Heart left ventricle (tissue), 16 donors: ENCODE measurements around the gene ANKRD34C. TPM values are rescaled to one million over a fixed set of nuclear protein-coding genes. Genes with fewer than 3 reads are reported as not detected.

Experiments
- ATAC-seq, 4 donors: fragments of 200-7000 bp; cut with Tn5 transposase; one replicate each; pipeline ENCODE4 v1.9.1; 2020 to 2022; ENCODE audit warnings: moderate library complexity in 4 of 4, mild to moderate bottlenecking in 3 of 4, moderate number of reproducible peaks in 1 of 4
- DNase-seq, 5 donors: peaks; one replicate each; pipeline ENCODE4 v3.0.0-alpha.2; 2020
- H3K27ac ChIP-seq, 12 donors: fragments of 200-600 bp; sonication (generic) in 4 of 12; one replicate each; pipeline versions ENCODE4 v1.5.0 to v1.8.0; 2016 to 2022; ENCODE audit warnings: mild to moderate bottlenecking in 2 of 12
- H3K27me3 ChIP-seq, 9 donors: fragments of 200-600 bp; sonication (generic) in 2 of 9; one replicate each; pipeline versions ENCODE4 v1.5.1 to v1.8.0; 2016 to 2022; ENCODE audit warnings: mild to moderate bottlenecking in 3 of 9
- H3K36me3 ChIP-seq, 9 donors: fragments of 200-600 bp; sonication (generic) in 2 of 9; one replicate each; pipeline versions ENCODE4 v1.5.0 to v1.8.0; 2018 to 2022; ENCODE audit warnings: mild to moderate bottlenecking in 2 of 9
- H3K4me1 ChIP-seq, 12 donors: fragments of 200-600 bp; sonication (generic) in 4 of 12; one replicate each; pipeline versions ENCODE4 v1.5.0 to v1.8.0; 2016 to 2022; ENCODE audit warnings: mild to moderate bottlenecking in 3 of 12
- H3K4me3 ChIP-seq, 12 donors: fragments of 200-600 bp; sonication (generic) in 4 of 12; one replicate each; pipeline versions ENCODE4 v1.5.0 to v1.8.0; 2017 to 2022; ENCODE audit warnings: mild to moderate bottlenecking in 9 of 12, moderate library complexity in 4 of 12
- H3K9me3 ChIP-seq, 12 donors: fragments of 200-600 bp; sonication (generic) in 4 of 12; one replicate each; pipeline versions ENCODE4 v1.5.0 to v1.8.0; 2016 to 2022; ENCODE audit warnings: mild to moderate bottlenecking in 1 of 12
- CTCF ChIP-seq, 12 donors: fragments of 200-600 bp; sonication (generic) in 4 of 12; IDR thresholded peaks; one replicate each; pipeline versions ENCODE4 v1.5.0 to v1.8.0; 2018 to 2022; ENCODE audit warnings: antibody characterized with exemption in 12 of 12, mild to moderate bottlenecking in 5 of 12
- POLR2A ChIP-seq, 2 donors: fragments of 450-650 bp; IDR thresholded peaks; one replicate each; pipeline ENCODE4 v1.6.1; 2017; ENCODE audit warnings: antibody characterized with exemption in 2 of 2, mild to moderate bottlenecking in 2 of 2, moderate library complexity in 2 of 2
- WGBS, 4 donors: extraction: QIAGEN DNeasy Blood & Tissue Kit in 2 of 4; methylation state at CpG; one replicate each; pipeline versions ENCODE4 v1.1.5 to v1.1.7; 2013 to 2018; 5-methylcytosine and 5-hydroxymethylcytosine counted together
- intact Hi-C, 10 donors: fragments of 100-400 bp; cut with DNase I; formaldehyde crosslinking; loops; one replicate each; pipeline versions ENCODE4 v1.11.1 to v1.14.2; 2022
- polyA plus RNA-seq, 2 donors: library from polyadenylated mRNA; stranded (reverse); fragments of 200-250 nt; gene quantifications; one replicate each; pipeline ENCODE4 v1.2.3, GENCODE V29; 2013
- total RNA-seq, 9 donors: library from RNA; depleted of rRNA in 2 of 9; stranded (reverse); fragments of >200 nt in 2 of 9; fragmentation: NEBNext Ultra II Directional in 3 of 9; extraction: Animal tissue kit (Norgen Biotek cat#: 25700) in 3 of 9; gene quantifications; one replicate each; pipeline versions ENCODE4 v1.1.0 to v1.2.4, GENCODE V29; 2016 to 2023
- donor health status: ischemic (EF 13 %, LVEDD 7.1; RV severe dilation, severe dysfunction).
- donor health status: healthy with polysubstance abuse.
- donor health status: DM: no; HTN: yes; CAD: no.
- donor health status: DM: no; HTN: no; CAD: no.
- donor health status: ischemic (EF 25% LVEDD 6.9; RV normal size, moderate dysfunction).
- donor health status: ischemic (EF 25% LVEDD 5.7; RV mildly dilated, moderate dysfunction).
- donor health status: healthy.
- donor health status: DM: yes; HTN: yes; CAD: no.
- donor health status: ischemic (EF 35%, LVEDD 5.7; RV mildly dilated, moderate dysfunction).
- donor health status: nonischemic (EF 11% LVEDD 7.7; RV severe dilation, severe dysfunction).
- donor health status: DM: yes; HTN: yes; CAD: no.
- donor health status: PGD.
- donor health status: ischemic (EF 29% LVEDD 5.4; RV normal size, mild dysfunction).
- donor health status: nonischemic (EF 23%, LVEDD 6.1; RV moderate dilation, normal function).

ANKRD34C gene
- total and polyA plus RNA-seq, 11 donors: 0.09 to 2.0 (median 0.45) TPM; not detected in 1

- peaks cover 0 to 21% (median 2%) of the 10 kb centered on the region in 12 donors for H3K4me1 ChIP-seq
- H3K9me3 ChIP-seq: no peaks in the 10 kb centered on the region
- TF ChIP-seq CTCF (IDR thresholded peaks at IDR 0.05): no peak
- no peak for TF ChIP-seq POLR2A (IDR thresholded peaks at IDR 0.05)
- 69 to 83% (median 80%) methylated on average over 5 of the region's 5 CpGs for WGBS, 4 donors
- H3K27ac ChIP-seq: no peak overlapping the region
- ATAC-seq: no peak
- no peak overlapping the region for H3K4me3 ChIP-seq
- intact Hi-C loops: no loop called here
- H3K27me3 ChIP-seq: no peaks in the 10 kb centered on the region
- no peaks in the 10 kb centered on the region for H3K36me3 ChIP-seq
- DNase-seq: no peak
These were observed 37.6 kb upstream of the ANKRD34C start for GRCh38 chr15:79244876-79245275.

GRCh38 chr15:79248183-79248582 lies 34.3 kb upstream of the ANKRD34C start:
- no peaks in the 10 kb centered on the region for H3K27me3 ChIP-seq

GRCh38 chr15:79257454-79257853 lies 25.1 kb upstream of the ANKRD34C start:
- Histone ChIP-seq H3K27me3 (peaks cover 0 to 8% (median 0%) of the 10 kb centered on the region in 9 donors), H3K4me1 (no peaks in the 10 kb centered on the region), H3K27ac (no peak overlapping the region), H3K36me3 (no peaks in the 10 kb centered on the region), H3K9me3 (no peaks in the 10 kb centered on the region), H3K4me3 (no peak overlapping the region)
- TF ChIP-seq POLR2A (IDR thresholded peaks at IDR 0.05) (no peak), CTCF (IDR thresholded peaks at IDR 0.05) (no peak)
- 71 to 83% (median 81%) methylated on average over 8 of the region's 8 CpGs for WGBS, 4 donors
- ATAC-seq: no peak
- DNase-seq: no peak
- intact Hi-C loops: no loop called here

More at GRCh38 chr15:79248183-79248582, 34.3 kb upstream of the ANKRD34C start:
- H3K36me3 ChIP-seq: no peaks in the 10 kb centered on the region
- no peak overlapping the region for H3K27ac ChIP-seq
- peaks cover 0 to 11% (median 2%) of the 10 kb centered on the region in 12 donors for H3K4me1 ChIP-seq
- no peak overlapping the region for H3K4me3 ChIP-seq
- intact Hi-C loops: no loop called here
- ATAC-seq (no peak), DNase-seq (no peak)
- no peaks in the 10 kb centered on the region for H3K9me3 ChIP-seq
- 82 to 94% (median 89%) methylated on average over 2 of the region's 2 CpGs for WGBS, 4 donors
- no peak for TF ChIP-seq CTCF (IDR thresholded peaks at IDR 0.05)
- TF ChIP-seq POLR2A (IDR thresholded peaks at IDR 0.05): no peak

GRCh38 chr15:79261836-79262235 lies 20.7 kb upstream of the ANKRD34C start:
- intact Hi-C loops: no loop called here
- ATAC-seq (no peak), DNase-seq (no peak)
- Histone ChIP-seq H3K4me1 (peaks cover 0 to 18% (median 8%) of the 10 kb centered on the region in 12 donors), H3K27me3 (peaks cover 0 to 8% (median 0%) of the 10 kb centered on the region in 9 donors), H3K36me3 (no peaks in the 10 kb centered on the region), H3K4me3 (no peak overlapping the region), H3K9me3 (no peaks in the 10 kb centered on the region), H3K27ac (no peak overlapping the region)
- WGBS, 4 donors: 88 to 97% (median 94%) methylated on average over 1 of the region's 1 CpG
- TF ChIP-seq CTCF (IDR thresholded peaks at IDR 0.05): no peak
- TF ChIP-seq POLR2A (IDR thresholded peaks at IDR 0.05): no peak
